ENCODE measurements around the gene FOCAD.

FOCAD gene

GRCh38 chr9:20649381-20649780, 34.7 kb upstream of the FOCAD start:
- Histone ChIP-seq H2BK15ac (ENCODE audit: low read length) (no peak overlapping the region), H3K79me1 (ENCODE audit: low read depth, low read length) (no peaks in the 10 kb centered on the region), H3K36me3 (replicated peaks in 1 of 2; ENCODE audit: control insufficient read depth in 2 of 2, insufficient read depth in 2 of 2, low read length in 2 of 2) (no peaks in the 10 kb centered on the region), H3K4me1 (ENCODE audit: control insufficient read depth in 2 of 2, insufficient read depth in 1 of 2, low read depth in 1 of 2, low read length in 2 of 2) (peaks cover 0 to 3% of the 10 kb centered on the region in 2 donors), H3K4ac (ENCODE audit: low read length) (no peak overlapping the region), H3K27ac (replicated peaks; ENCODE audit: low read length) (no peak overlapping the region), H2BK12ac (ENCODE audit: low read length) (no peak overlapping the region), H3K9me3 (replicated peaks in 1 of 2; ENCODE audit: control insufficient read depth in 2 of 2, insufficient read depth in 1 of 2, low read depth in 1 of 2, low read length in 2 of 2) (no peaks in the 10 kb centered on the region), H2AK5ac (ENCODE audit: low read depth, low read length) (no peak overlapping the region), H3K18ac (ENCODE audit: low read length) (no peak overlapping the region), H2BK5ac (ENCODE audit: low read length) (no peak overlapping the region), H3K9ac (ENCODE audit: low read depth, low read length, poor library complexity) (no peak overlapping the region), H3K27me3 (ENCODE audit: control insufficient read depth in 3 of 3, insufficient read depth in 3 of 3, low read depth in 1 of 3, low read length in 3 of 3) (no peaks in the 10 kb centered on the region), H3K14ac (ENCODE audit: low read length) (no peak overlapping the region), H3K4me3 (ENCODE audit: low read length in 2 of 2) (no peak overlapping the region), H3K4me2 (ENCODE audit: insufficient read depth, low read length, poor library complexity, severe bottlenecking) (no peak overlapping the region), H4K8ac (ENCODE audit: low read depth, low read length) (no peak overlapping the region), H3K23ac (ENCODE audit: low read depth, low read length, poor library complexity) (no peak overlapping the region), H4K91ac (ENCODE audit: low read depth, low read length, poor library complexity) (no peak overlapping the region), H2BK120ac (ENCODE audit: low read depth, low read length) (no peak overlapping the region), H2AFZ (ENCODE audit: low read length) (no peak overlapping the region)
- DNase-seq (ENCODE audit: low spot score) = no peak
- WGBS, 2 donors (ENCODE audit: extremely low coverage in 2 of 2, insufficient read length in 2 of 2, insufficient replicate concordance in 1 of 2) = no CpG with 5 or more reads among the region's 1 CpG

GRCh38 chr9:20650313-20650712, 33.7 kb upstream of the FOCAD start:
- Histone ChIP-seq H2BK12ac (ENCODE audit: low read length) (no peak overlapping the region), H4K8ac (ENCODE audit: low read depth, low read length) (no peak overlapping the region), H3K27ac (replicated peaks; ENCODE audit: low read length) (no peak overlapping the region), H3K4me3 (ENCODE audit: low read length in 2 of 2) (no peak overlapping the region), H3K23ac (ENCODE audit: low read depth, low read length, poor library complexity) (no peak overlapping the region), H2AK5ac (ENCODE audit: low read depth, low read length) (no peak overlapping the region), H3K14ac (ENCODE audit: low read length) (no peak overlapping the region), H3K36me3 (replicated peaks in 1 of 2; ENCODE audit: control insufficient read depth in 2 of 2, insufficient read depth in 2 of 2, low read length in 2 of 2) (no peaks in the 10 kb centered on the region), H3K79me1 (ENCODE audit: low read depth, low read length) (no peaks in the 10 kb centered on the region), H3K4me2 (ENCODE audit: insufficient read depth, low read length, poor library complexity, severe bottlenecking) (no peak overlapping the region), H4K91ac (ENCODE audit: low read depth, low read length, poor library complexity) (no peak overlapping the region), H3K18ac (ENCODE audit: low read length) (no peak overlapping the region), H3K27me3 (ENCODE audit: control insufficient read depth in 3 of 3, insufficient read depth in 3 of 3, low read depth in 1 of 3, low read length in 3 of 3) (no peaks in the 10 kb centered on the region), H3K4ac (ENCODE audit: low read length) (no peak overlapping the region), H2AFZ (ENCODE audit: low read length) (no peak overlapping the region), H3K4me1 (ENCODE audit: control insufficient read depth in 2 of 2, insufficient read depth in 1 of 2, low read depth in 1 of 2, low read length in 2 of 2) (peaks cover 0 to 3% of the 10 kb centered on the region in 2 donors), H2BK5ac (ENCODE audit: low read length) (no peak overlapping the region), H2BK120ac (ENCODE audit: low read depth, low read length) (no peak overlapping the region), H3K9ac (ENCODE audit: low read depth, low read length, poor library complexity) (no peak overlapping the region), H3K9me3 (replicated peaks in 1 of 2; ENCODE audit: control insufficient read depth in 2 of 2, insufficient read depth in 1 of 2, low read depth in 1 of 2, low read length in 2 of 2) (no peaks in the 10 kb centered on the region), H2BK15ac (ENCODE audit: low read length) (no peak overlapping the region)
- DNase-seq (ENCODE audit: low spot score) = no peak
- no CpG with 5 or more reads among the region's 4 CpGs for WGBS, 2 donors (ENCODE audit: extremely low coverage in 2 of 2, insufficient read length in 2 of 2, insufficient replicate concordance in 1 of 2)

- no peak overlapping the region for H2AK5ac ChIP-seq (ENCODE audit: low read depth, low read length)
- WGBS, 2 donors (ENCODE audit: extremely low coverage in 2 of 2, insufficient read length in 2 of 2, insufficient replicate concordance in 1 of 2) = no CpG with 5 or more reads among the region's 4 CpGs
- no peak overlapping the region for H2AFZ ChIP-seq (ENCODE audit: low read length)
- H2BK120ac ChIP-seq (ENCODE audit: low read depth, low read length) = no peak overlapping the region
- H3K4me1 ChIP-seq (ENCODE audit: control insufficient read depth in 2 of 2, insufficient read depth in 1 of 2, low read depth in 1 of 2, low read length in 2 of 2) = peaks cover 0 to 3% of the 10 kb centered on the region in 2 donors
- no peak overlapping the region for H2BK15ac ChIP-seq (ENCODE audit: low read length)
- H3K23ac ChIP-seq (ENCODE audit: low read depth, low read length, poor library complexity) = no peak overlapping the region
- H3K18ac ChIP-seq (ENCODE audit: low read length) = no peak overlapping the region
- no peak overlapping the region for H3K4me3 ChIP-seq (ENCODE audit: low read length in 2 of 2)
- no peak overlapping the region for H3K4ac ChIP-seq (ENCODE audit: low read length)
- no peaks in the 10 kb centered on the region for H3K9me3 ChIP-seq (replicated peaks in 1 of 2; ENCODE audit: control insufficient read depth in 2 of 2, insufficient read depth in 1 of 2, low read depth in 1 of 2, low read length in 2 of 2)
- H2BK12ac ChIP-seq (ENCODE audit: low read length) = no peak overlapping the region
- H3K9ac ChIP-seq (ENCODE audit: low read depth, low read length, poor library complexity) = no peak overlapping the region
- no peak overlapping the region for H2BK5ac ChIP-seq (ENCODE audit: low read length)
- no peaks in the 10 kb centered on the region for H3K27me3 ChIP-seq (ENCODE audit: control insufficient read depth in 3 of 3, insufficient read depth in 3 of 3, low read depth in 1 of 3, low read length in 3 of 3)
- no peak overlapping the region for H3K14ac ChIP-seq (ENCODE audit: low read length)
- no peak for DNase-seq (ENCODE audit: low spot score)
- no peaks in the 10 kb centered on the region for H3K79me1 ChIP-seq (ENCODE audit: low read depth, low read length)
- H4K91ac ChIP-seq (ENCODE audit: low read depth, low read length, poor library complexity) = no peak overlapping the region
- H4K8ac ChIP-seq (ENCODE audit: low read depth, low read length) = no peak overlapping the region
- no peaks in the 10 kb centered on the region for H3K36me3 ChIP-seq (replicated peaks in 1 of 2; ENCODE audit: control insufficient read depth in 2 of 2, insufficient read depth in 2 of 2, low read length in 2 of 2)
- no peak overlapping the region for H3K4me2 ChIP-seq (ENCODE audit: insufficient read depth, low read length, poor library complexity, severe bottlenecking)
- H3K27ac ChIP-seq (replicated peaks; ENCODE audit: low read length) = no peak overlapping the region
Observed at GRCh38 chr9:20650750-20651299, 33.2 kb upstream of the FOCAD start.

GRCh38 chr9:20651939-20652338, 32.1 kb upstream of the FOCAD start:
- peak overlapping the region; percentile 59 for H2AFZ ChIP-seq (ENCODE audit: low read length)
- no peak overlapping the region for H4K91ac ChIP-seq (ENCODE audit: low read depth, low read length, poor library complexity)
- no peak overlapping the region for H4K8ac ChIP-seq (ENCODE audit: low read depth, low read length)
- no peak overlapping the region for H3K4me2 ChIP-seq (ENCODE audit: insufficient read depth, low read length, poor library complexity, severe bottlenecking)
- no peaks in the 10 kb centered on the region for H3K36me3 ChIP-seq (replicated peaks in 1 of 2; ENCODE audit: control insufficient read depth in 2 of 2, insufficient read depth in 2 of 2, low read length in 2 of 2)
- no peak overlapping the region for H2BK120ac ChIP-seq (ENCODE audit: low read depth, low read length)
- H3K4ac ChIP-seq (ENCODE audit: low read length) = no peak overlapping the region
- WGBS, 2 donors (ENCODE audit: extremely low coverage in 2 of 2, insufficient read length in 2 of 2, insufficient replicate concordance in 1 of 2) = no CpG with 5 or more reads among the region's 4 CpGs
- no peak overlapping the region for H3K27ac ChIP-seq (replicated peaks; ENCODE audit: low read length)
- no peaks in the 10 kb centered on the region for H3K27me3 ChIP-seq (ENCODE audit: control insufficient read depth in 3 of 3, insufficient read depth in 3 of 3, low read depth in 1 of 3, low read length in 3 of 3)
- no peak overlapping the region for H2BK15ac ChIP-seq (ENCODE audit: low read length)
- H3K79me1 ChIP-seq (ENCODE audit: low read depth, low read length) = no peaks in the 10 kb centered on the region
- H3K9me3 ChIP-seq (replicated peaks in 1 of 2; ENCODE audit: control insufficient read depth in 2 of 2, insufficient read depth in 1 of 2, low read depth in 1 of 2, low read length in 2 of 2) = no peaks in the 10 kb centered on the region
- H3K9ac ChIP-seq (ENCODE audit: low read depth, low read length, poor library complexity) = no peak overlapping the region
- no peak overlapping the region for H3K18ac ChIP-seq (ENCODE audit: low read length)
- H2BK12ac ChIP-seq (ENCODE audit: low read length) = no peak overlapping the region
- no peak overlapping the region for H2BK5ac ChIP-seq (ENCODE audit: low read length)
- no peaks in the 10 kb centered on the region for H3K4me1 ChIP-seq (ENCODE audit: control insufficient read depth in 2 of 2, insufficient read depth in 1 of 2, low read depth in 1 of 2, low read length in 2 of 2)
- no peak overlapping the region for H3K14ac ChIP-seq (ENCODE audit: low read length)
- H2AK5ac ChIP-seq (ENCODE audit: low read depth, low read length) = no peak overlapping the region
- no peak for DNase-seq (ENCODE audit: low spot score)
- no peak overlapping the region for H3K23ac ChIP-seq (ENCODE audit: low read depth, low read length, poor library complexity)
- no peak overlapping the region for H3K4me3 ChIP-seq (ENCODE audit: low read length in 2 of 2)

Data from neuronal stem cell (in vitro differentiated cells).